ENCODE measurements around the gene PCDHB3.
"Not testable (repeated sequence)": the region's sequence is repeated elsewhere in the genome, so short reads cannot be mapped to it uniquely, and the experiment has no call there.

PCDHB3 gene

DNA sequence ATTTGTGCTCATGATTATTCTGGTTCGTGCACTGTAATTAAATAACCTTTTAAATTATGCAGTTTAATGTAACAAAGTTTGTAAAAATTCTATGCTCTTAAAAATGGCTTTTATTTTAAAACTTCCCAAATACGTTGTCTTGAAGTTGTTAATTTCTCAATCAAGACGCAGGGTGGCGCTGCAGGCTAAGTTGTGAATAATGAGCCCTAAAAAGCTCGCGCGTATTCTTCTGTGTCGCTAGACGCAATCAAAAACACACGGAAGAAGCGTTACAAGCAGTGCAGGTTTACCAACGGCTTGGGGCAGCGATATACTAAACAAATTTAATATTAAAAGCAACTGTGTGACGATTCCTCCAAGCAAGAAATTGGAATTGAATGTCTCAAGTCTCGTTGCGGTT, 21.3 kb downstream of the PCDHB3 start, which contains the start of gene PCDHB4:
Gene PCDHB4 (plus strand): TSS at position 256 of the 400 bp plus-strand sequence. CDS start 181 bp downstream, outside the sequence.
- no peak for DNase-seq (ENCODE audit: low spot score)
- TF ChIP-seq, protein P1, sequence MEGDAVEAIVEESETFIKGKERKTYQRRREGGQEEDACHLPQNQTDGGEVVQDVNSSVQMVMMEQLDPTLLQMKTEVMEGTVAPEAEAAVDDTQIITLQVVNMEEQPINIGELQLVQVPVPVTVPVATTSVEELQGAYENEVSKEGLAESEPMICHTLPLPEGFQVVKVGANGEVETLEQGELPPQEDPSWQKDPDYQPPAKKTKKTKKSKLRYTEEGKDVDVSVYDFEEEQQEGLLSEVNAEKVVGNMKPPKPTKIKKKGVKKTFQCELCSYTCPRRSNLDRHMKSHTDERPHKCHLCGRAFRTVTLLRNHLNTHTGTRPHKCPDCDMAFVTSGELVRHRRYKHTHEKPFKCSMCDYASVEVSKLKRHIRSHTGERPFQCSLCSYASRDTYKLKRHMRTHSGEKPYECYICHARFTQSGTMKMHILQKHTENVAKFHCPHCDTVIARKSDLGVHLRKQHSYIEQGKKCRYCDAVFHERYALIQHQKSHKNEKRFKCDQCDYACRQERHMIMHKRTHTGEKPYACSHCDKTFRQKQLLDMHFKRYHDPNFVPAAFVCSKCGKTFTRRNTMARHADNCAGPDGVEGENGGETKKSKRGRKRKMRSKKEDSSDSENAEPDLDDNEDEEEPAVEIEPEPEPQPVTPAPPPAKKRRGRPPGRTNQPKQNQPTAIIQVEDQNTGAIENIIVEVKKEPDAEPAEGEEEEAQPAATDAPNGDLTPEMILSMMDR (IDR thresholded peaks at IDR 0.05) = no peak
- Histone ChIP-seq H3K4me3 (peak within 1 kb of the TSS; percentile 37), H3K27ac (no peak within 1 kb of the TSS)

GRCh38 chr5:141121985-141122384, 21.7 kb downstream of the PCDHB3 start:
- H3K27ac ChIP-seq = no peak overlapping the region
- H3K4me3 ChIP-seq = peak overlapping the region; percentile 37
- TF ChIP-seq, protein P1 (IDR thresholded peaks at IDR 0.05) = no peak
- DNase-seq (ENCODE audit: low spot score) = no peak

GRCh38 chr5:141123396-141124135, 23.3 kb downstream of the PCDHB3 start:
- H3K27ac ChIP-seq; DNase-seq (ENCODE audit: low spot score): not testable (repeated sequence)
- peak overlapping the region; percentile 34 for H3K4me3 ChIP-seq

- TF ChIP-seq, protein P1 (IDR thresholded peaks at IDR 0.05) = no peak
- no peak for DNase-seq (ENCODE audit: low spot score)
- Histone ChIP-seq H3K27ac (no peak overlapping the region), H3K4me3 (no peak overlapping the region)
These were observed 27.0 kb downstream of the PCDHB3 start for GRCh38 chr5:141127305-141127704.

GRCh38 chr5:141135030-141135717, 34.9 kb downstream of the PCDHB3 start, which contains the start of gene PCDHB5:
Gene PCDHB5 (plus strand): TSS chr5:141135206. CDS start chr5:141135435, 229 bp downstream.
- no peak for DNase-seq (ENCODE audit: low spot score)
- TF ChIP-seq, protein P1 (IDR thresholded peaks at IDR 0.05) = peak; percentile 18
- Histone ChIP-seq H3K27ac (no peak within 1 kb of the TSS), H3K4me3 (peak within 1 kb of the TSS; percentile 52)

DNA sequence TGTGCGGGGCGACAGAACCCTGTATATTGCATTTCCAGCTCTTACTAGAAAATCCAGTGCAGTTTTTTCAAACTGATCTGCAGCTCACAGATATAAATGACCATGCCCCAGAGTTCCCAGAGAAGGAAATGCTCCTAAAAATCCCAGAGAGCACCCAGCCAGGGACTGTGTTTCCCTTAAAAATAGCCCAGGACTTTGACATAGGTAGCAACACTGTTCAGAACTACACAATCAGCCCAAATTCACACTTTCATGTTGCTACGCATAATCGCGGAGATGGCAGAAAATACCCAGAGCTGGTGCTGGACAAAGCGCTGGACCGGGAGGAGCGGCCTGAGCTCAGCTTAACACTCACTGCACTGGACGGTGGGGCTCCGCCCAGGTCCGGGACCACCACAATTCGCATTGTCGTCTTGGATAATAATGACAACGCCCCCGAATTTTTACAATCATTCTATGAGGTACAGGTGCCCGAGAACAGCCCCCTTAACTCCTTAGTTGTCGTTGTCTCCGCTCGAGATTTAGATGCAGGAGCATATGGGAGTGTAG, 35.5 kb downstream of the PCDHB3 start:
- no peak for DNase-seq (ENCODE audit: low spot score)
- Histone ChIP-seq H3K27ac (no peak overlapping the region), H3K4me3 (peak overlapping the region; percentile 52)
- TF ChIP-seq, protein P1 (IDR thresholded peaks at IDR 0.05) = no peak

DNA sequence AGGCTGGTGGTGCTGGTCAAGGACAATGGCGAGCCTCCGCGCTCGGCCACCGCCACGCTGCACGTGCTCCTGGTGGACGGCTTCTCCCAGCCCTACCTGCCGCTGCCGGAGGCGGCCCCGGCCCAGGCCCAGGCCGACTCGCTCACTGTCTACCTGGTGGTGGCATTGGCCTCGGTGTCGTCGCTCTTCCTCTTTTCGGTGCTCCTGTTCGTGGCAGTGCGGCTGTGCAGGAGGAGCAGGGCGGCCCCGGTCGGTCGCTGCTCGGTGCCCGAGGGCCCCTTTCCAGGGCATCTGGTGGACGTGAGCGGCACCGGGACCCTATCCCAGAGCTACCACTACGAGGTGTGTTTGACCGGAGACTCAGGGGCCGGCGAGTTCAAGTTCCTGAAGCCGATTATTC, 37.1 kb downstream of the PCDHB3 start:
- not testable (repeated sequence) for H3K27ac ChIP-seq; DNase-seq (ENCODE audit: low spot score); H3K4me3 ChIP-seq
